Psoas muscle (tissue), 8 donors: ENCODE data around the gene LAMTOR1. TPM values are rescaled to one million over a fixed set of nuclear protein-coding genes. Genes with fewer than 3 reads are reported as not detected.

Experiments used
- ATAC-seq, 4 donors: fragments of 200-7000 bp; cut with Tn5 transposase; one replicate each; pipeline ENCODE4 v1.9.1; 2020; ENCODE audit warnings: moderate library complexity in 3 of 4, mild to moderate bottlenecking in 2 of 4
- DNase-seq, 2 donors: peaks; one replicate each; pipeline ENCODE4 v3.0.0-alpha.2; 2020
- H3K27ac ChIP-seq: fragments of 200-600 bp; one replicate; pipeline ENCODE4 v1.8.0; 2022
- H3K27me3 ChIP-seq, 3 donors: fragments of 200-600 bp in 1 of 3; one replicate each; pipeline versions ENCODE4 v1.6.1 to v1.8.0; 2013 to 2022; ENCODE audit warnings: low read length in 2 of 3, mild to moderate bottlenecking in 2 of 3, moderate library complexity in 1 of 3; ENCODE audit not compliant: insufficient read depth in 3 of 3
- H3K36me3 ChIP-seq, 2 donors: fragments of 200-600 bp in 1 of 2; one replicate each; pipeline versions ENCODE4 v1.6.1 to v1.8.0; 2013 to 2022; ENCODE audit warnings: low read depth in 1 of 2, mild to moderate bottlenecking in 1 of 2, moderate library complexity in 1 of 2; ENCODE audit not compliant: insufficient read depth in 1 of 2
- H3K4me1 ChIP-seq: fragments of 200-600 bp; one replicate; pipeline ENCODE4 v1.8.0; 2022
- H3K4me3 ChIP-seq: fragments of 200-600 bp; one replicate; pipeline ENCODE4 v1.8.0; 2022; ENCODE audit warnings: mild to moderate bottlenecking
- H3K9me3 ChIP-seq: fragments of 200-600 bp; one replicate; pipeline ENCODE4 v1.8.0; 2022
- CTCF ChIP-seq: fragments of 200-600 bp; IDR thresholded peaks from one replicate; pipeline ENCODE4 v1.8.0; 2022; ENCODE audit warnings: antibody characterized with exemption
- WGBS, 3 donors: extraction: QIAGEN DNeasy Blood & Tissue Kit; methylation state at CpG; one replicate each; pipeline versions ENCODE4 v1.1.6 to v1.1.7; 2013; 5-methylcytosine and 5-hydroxymethylcytosine counted together
- intact Hi-C, 2 donors: fragments of 100-400 bp; cut with DNase I; formaldehyde crosslinking; loops; one replicate each; pipeline versions ENCODE4 v1.11.0 to v1.14.2; 2022
- polyA plus RNA-seq, 3 donors: library from polyadenylated mRNA; stranded (reverse); fragments of 200-250 nt; gene quantifications; one replicate each; pipeline ENCODE4 v1.2.3, GENCODE V29; 2013
- total RNA-seq, 4 donors: library from RNA; stranded (reverse); fragmentation: NEBNext Ultra II Directional in 2 of 4; extraction: Animal tissue kit (Norgen Biotek cat#: 25700) in 2 of 4; gene quantifications; one replicate each; pipeline versions ENCODE4 v1.2.1 to v1.2.4, GENCODE V29; 2021 to 2023
- donor health status: healthy with polysubstance abuse.
- donor health status: DM: no; HTN: no; CAD: no; lungs with moderate emphysema.
- donor health status: Bipolar disorder and iron deficiency.
- donor health status: healthy.
- donor health status: DM: yes; HTN: yes; CAD: no.
- donor health status: DM: no; HTN: no; CAD: no.
- donor health status: DM: no; HTN: no; CAD: no.
- donor health status: DM: yes; HTN: yes; CAD: no.

Gene LAMTOR1
- total and polyA plus RNA-seq, 7 donors: 74.9 to 223 (median 91.2) TPM

GRCh38 chr11:72058416-72059034, 44.6 kb downstream of the LAMTOR1 start:
- ATAC-seq (peak; percentile 94 to 97 (median 96)), DNase-seq (peak in 1 of 2 donors; percentile 59)
- H3K27me3 ChIP-seq: no peaks in the 10 kb centered on the region
- no peaks in the 10 kb centered on the region for H3K9me3 ChIP-seq
- 26 to 55% (median 36%) methylated on average over 3 of the region's 3 CpGs for WGBS, 3 donors
- H3K36me3 ChIP-seq: peaks cover 0 to 7% of the 10 kb centered on the region in 2 donors
- no peak overlapping the region for H3K4me3 ChIP-seq
- H3K4me1 ChIP-seq: peaks cover 13% of the 10 kb centered on the region
- intact Hi-C loops: no loop called here
- no peak for TF ChIP-seq CTCF
- H3K27ac ChIP-seq: peak overlapping the region; percentile 76

- Histone ChIP-seq H3K36me3 (peaks cover 0 to 15% of the 10 kb centered on the region in 2 donors), H3K4me1 (no peaks in the 10 kb centered on the region), H3K4me3 (no peak overlapping the region), H3K27ac (peak overlapping the region; percentile 36), H3K27me3 (no peaks in the 10 kb centered on the region), H3K9me3 (no peaks in the 10 kb centered on the region)
- ATAC-seq (no peak), DNase-seq (no peak)
- TF ChIP-seq CTCF: no peak
- 83 to 89% (median 85%) methylated on average over 3 of the region's 3 CpGs for WGBS, 3 donors
- intact Hi-C loops: no loop called here
Observed at GRCh38 chr11:72048766-72049460, 54.2 kb downstream of the LAMTOR1 start.

Other genes starting within 250 kb of the LAMTOR1 start
- gene DEFB131B, start 224.8 kb downstream of the LAMTOR1 start, total RNA-seq: not detected
- not detected for gene DEFB131B, start 224.8 kb downstream of the LAMTOR1 start, polyA plus RNA-seq
- gene XNDC1N, start 174.7 kb downstream of the LAMTOR1 start, total RNA-seq: 1 to 10 TPM; 1.3 to 3.9 (median 1.6) TPM
- 1 to 10 TPM in 1 of 3 donors, under 1 TPM in 2; 0.82 to 2.8 (median 0.86) TPM for gene XNDC1N, start 174.7 kb downstream of the LAMTOR1 start, polyA plus RNA-seq
- 10 to 100 TPM; 23.0 to 29.7 (median 27.0) TPM for gene RNF121, start 174.3 kb downstream of the LAMTOR1 start, total RNA-seq
- 10 to 100 TPM; 24.1 to 51.7 (median 36.3) TPM for gene RNF121, start 174.3 kb downstream of the LAMTOR1 start, polyA plus RNA-seq
- 1 to 10 TPM; 2.9 to 4.4 (median 3.2) TPM for gene IL18BP, start 104.4 kb downstream of the LAMTOR1 start, total RNA-seq
- gene IL18BP, start 104.4 kb downstream of the LAMTOR1 start, polyA plus RNA-seq: 1 to 10 TPM; 1.5 to 2.1 (median 2.0) TPM
- 100 to 1,000 TPM in 3 of 4 donors, 10 to 100 TPM in 1; 100.0 to 130 (median 111) TPM for gene NUMA1, start 22.8 kb downstream of the LAMTOR1 start, total RNA-seq
- gene NUMA1, start 22.8 kb downstream of the LAMTOR1 start, polyA plus RNA-seq: 100 to 1,000 TPM in 1 of 3 donors, 10 to 100 TPM in 2; 68.9 to 102 (median 92.8) TPM
- 1 to 10 TPM; 4.9 to 5.9 (median 5.4) TPM for gene LRRC51, start 22.4 kb downstream of the LAMTOR1 start, total RNA-seq
- 10 to 100 TPM in 1 of 3 donors, 1 to 10 TPM in 2; 4.0 to 10.4 (median 7.0) TPM for gene LRRC51, start 22.4 kb downstream of the LAMTOR1 start, polyA plus RNA-seq
- not detected for gene TOMT, start 2.6 kb upstream of the LAMTOR1 start, total RNA-seq
- gene TOMT, start 2.6 kb upstream of the LAMTOR1 start, polyA plus RNA-seq: not detected
- 10 to 100 TPM; 32.7 to 45.7 (median 37.1) TPM for gene ANAPC15, start 9.4 kb upstream of the LAMTOR1 start, total RNA-seq
- 10 to 100 TPM; 33.0 to 49.2 (median 43.0) TPM for gene ANAPC15, start 9.4 kb upstream of the LAMTOR1 start, polyA plus RNA-seq
- gene FOLR3, start 32.4 kb upstream of the LAMTOR1 start, total RNA-seq: under 1 TPM in 1 of 4 donors, not detected in 3; 0.58 TPM
- under 1 TPM in 1 of 3 donors, not detected in 2; 0.09 TPM for gene FOLR3, start 32.4 kb upstream of the LAMTOR1 start, polyA plus RNA-seq
- gene FOLR1, start 88.8 kb upstream of the LAMTOR1 start, total RNA-seq: under 1 TPM in 2 of 4 donors, not detected in 2; 0.22 to 0.36 TPM
- not detected for gene FOLR1, start 88.8 kb upstream of the LAMTOR1 start, polyA plus RNA-seq
- 10 to 100 TPM in 2 of 4 donors, 1 to 10 TPM in 2; 5.3 to 14.2 (median 9.4) TPM for gene FOLR2, start 113.5 kb upstream of the LAMTOR1 start, total RNA-seq
- gene FOLR2, start 113.5 kb upstream of the LAMTOR1 start, polyA plus RNA-seq: 1 to 10 TPM; 2.9 to 4.5 (median 4.5) TPM
- 100 to 1,000 TPM in 3 of 4 donors, 10 to 100 TPM in 1; 90.7 to 125 (median 121) TPM for gene INPPL1, start 121.5 kb upstream of the LAMTOR1 start, total RNA-seq
- gene INPPL1, start 121.5 kb upstream of the LAMTOR1 start, polyA plus RNA-seq: 10 to 100 TPM; 35.2 to 84.9 (median 60.1) TPM
- not detected for gene PHOX2A, start 140.9 kb upstream of the LAMTOR1 start, total RNA-seq
- under 1 TPM in 1 of 3 donors, not detected in 2; 0.07 TPM for gene PHOX2A, start 140.9 kb upstream of the LAMTOR1 start, polyA plus RNA-seq